HG02970 (cell line): ENCODE results near the gene LIMS2.
A peak's percentile ranks its signal among the peaks of the same experiment; 100 is the strongest.

Source experiments
- ATAC-seq: cut with Tn5 transposase; IDR thresholded peaks from one replicate; pipeline ENCODE4 v1.9.1; 2021; ENCODE audit warnings: mild to moderate bottlenecking, moderate library complexity, moderate number of reproducible peaks; ENCODE audit not compliant: unreplicated experiment, low FRiP score

LIMS2 gene

GRCh38 chr2:127609031-127609751 is 66.1 kb downstream of the LIMS2 start:
- ATAC-seq = no peak

- ATAC-seq = no peak
Measured at GRCh38 chr2:127608061-127609030, 67.0 kb downstream of the LIMS2 start.

GRCh38 chr2:127607399-127607908 is 67.9 kb downstream of the LIMS2 start:
- no peak for ATAC-seq

GRCh38 chr2:127606625-127607398 is 68.5 kb downstream of the LIMS2 start:
- ATAC-seq = no peak

- no peak for ATAC-seq
Measured at GRCh38 chr2:127605691-127606263, 69.6 kb downstream of the LIMS2 start.

- ATAC-seq = no peak
Measured at GRCh38 chr2:127604986-127605385, 70.3 kb downstream of the LIMS2 start.

- ATAC-seq = no peak
Measured at GRCh38 chr2:127599211-127599610, 76.1 kb downstream of the LIMS2 start.

GRCh38 chr2:127598711-127599110 is 76.6 kb downstream of the LIMS2 start:
- no peak for ATAC-seq

GRCh38 chr2:127597984-127598380 is 77.3 kb downstream of the LIMS2 start:
- ATAC-seq = no peak

GRCh38 chr2:127597046-127597983 is 78.0 kb downstream of the LIMS2 start:
- no peak for ATAC-seq

GRCh38 chr2:127596311-127597045 is 78.9 kb downstream of the LIMS2 start:
- ATAC-seq = no peak

- no peak for ATAC-seq
Measured at GRCh38 chr2:127594116-127594591, 81.2 kb downstream of the LIMS2 start.

GRCh38 chr2:127593228-127594115 is 81.9 kb downstream of the LIMS2 start:
- no peak for ATAC-seq

GRCh38 chr2:127592761-127593227 is 82.5 kb downstream of the LIMS2 start:
- ATAC-seq = no peak

- peak; percentile 56 for ATAC-seq
Measured at GRCh38 chr2:127591221-127591923, 84.0 kb downstream of the LIMS2 start.

GRCh38 chr2:127590386-127591190 is 84.7 kb downstream of the LIMS2 start:
- no peak for ATAC-seq
